SW 1271 (cell line): ENCODE measurements around the gene PTRHD1.

Experiments
- DNase-seq, 2 experiments: peaks; one replicate each; lab custom pipeline; 2025; lab: John Stamatoyannopoulos, UW

Gene PTRHD1

GRCh38 chr2:24756789-24757188, 36.4 kb downstream of the PTRHD1 start:
- DNase-seq: no peak

- DNase-seq: no peak
These were observed 38.0 kb downstream of the PTRHD1 start for GRCh38 chr2:24754985-24755705.

GRCh38 chr2:24749069-24749691, 44.0 kb downstream of the PTRHD1 start:
- no peak for DNase-seq

GRCh38 chr2:24747299-24747698, 45.9 kb downstream of the PTRHD1 start:
- DNase-seq: no peak

GRCh38 chr2:24745825-24746224, 47.4 kb downstream of the PTRHD1 start:
- no peak for DNase-seq

GRCh38 chr2:24744356-24744755, 48.8 kb downstream of the PTRHD1 start:
- DNase-seq: no peak

- no peak for DNase-seq
These were observed 49.3 kb downstream of the PTRHD1 start for GRCh38 chr2:24743924-24744323.

GRCh38 chr2:24742730-24743129, 50.5 kb downstream of the PTRHD1 start:
- no peak for DNase-seq

GRCh38 chr2:24740142-24740541, 53.0 kb downstream of the PTRHD1 start:
- no peak for DNase-seq
